GM21423 (cell line): ENCODE data around the gene ACAT2.
"Not testable (repeated sequence)": the region's sequence is repeated elsewhere in the genome, so short reads cannot be mapped to it uniquely, and the experiment has no call there.

ENCODE experiments used
- ATAC-seq: cut with Tn5 transposase; IDR thresholded peaks from one replicate; pipeline ENCODE4 v1.9.1; 2021; ENCODE audit warnings: mild to moderate bottlenecking, moderate library complexity; ENCODE audit not compliant: unreplicated experiment

ACAT2 gene

GRCh38 chr6:159806021-159806458 lies 44.2 kb downstream of the ACAT2 start:
- ATAC-seq = no peak

- no peak for ATAC-seq
Observed at GRCh38 chr6:159807150-159807858, 45.5 kb downstream of the ACAT2 start.

GRCh38 chr6:159808647-159809046 lies 46.8 kb downstream of the ACAT2 start:
- no peak for ATAC-seq

GRCh38 chr6:159809149-159809548 lies 47.3 kb downstream of the ACAT2 start:
- ATAC-seq = no peak

GRCh38 chr6:159813781-159814180 lies 51.9 kb downstream of the ACAT2 start:
- ATAC-seq = no peak

- no peak for ATAC-seq
Observed at GRCh38 chr6:159815410-159815809, 53.6 kb downstream of the ACAT2 start.

- not testable (repeated sequence) for ATAC-seq
Observed at GRCh38 chr6:159816775-159817174, 54.9 kb downstream of the ACAT2 start.

GRCh38 chr6:159817951-159818739 lies 56.3 kb downstream of the ACAT2 start:
- ATAC-seq = no peak

- no peak for ATAC-seq
Observed at GRCh38 chr6:159819098-159819497, 57.3 kb downstream of the ACAT2 start.

- ATAC-seq = no peak
Observed at GRCh38 chr6:159819932-159820640, 58.2 kb downstream of the ACAT2 start.

GRCh38 chr6:159821122-159821521 lies 59.3 kb downstream of the ACAT2 start:
- no peak for ATAC-seq

- ATAC-seq = no peak
Observed at GRCh38 chr6:159821726-159822125, 59.9 kb downstream of the ACAT2 start.

- ATAC-seq = no peak
Observed at GRCh38 chr6:159823953-159824352, 62.1 kb downstream of the ACAT2 start.

GRCh38 chr6:159824690-159825089 lies 62.8 kb downstream of the ACAT2 start:
- ATAC-seq = not testable (repeated sequence)

GRCh38 chr6:159826004-159826403 lies 64.2 kb downstream of the ACAT2 start:
- no peak for ATAC-seq

GRCh38 chr6:159826968-159827647 lies 65.3 kb downstream of the ACAT2 start:
- ATAC-seq = no peak

- no peak for ATAC-seq
Observed at GRCh38 chr6:159828074-159828473, 66.2 kb downstream of the ACAT2 start.
